HG03060 (cell line): ENCODE measurements around the gene CNOT4.
A peak's percentile ranks its signal among the peaks of the same experiment; 100 is the strongest.

Source experiments
- ATAC-seq: cut with Tn5 transposase; IDR thresholded peaks from one replicate; pipeline ENCODE4 v1.9.1; 2021; ENCODE audit warnings: low read depth, moderate number of reproducible peaks; ENCODE audit not compliant: unreplicated experiment

CNOT4 gene, protein sequence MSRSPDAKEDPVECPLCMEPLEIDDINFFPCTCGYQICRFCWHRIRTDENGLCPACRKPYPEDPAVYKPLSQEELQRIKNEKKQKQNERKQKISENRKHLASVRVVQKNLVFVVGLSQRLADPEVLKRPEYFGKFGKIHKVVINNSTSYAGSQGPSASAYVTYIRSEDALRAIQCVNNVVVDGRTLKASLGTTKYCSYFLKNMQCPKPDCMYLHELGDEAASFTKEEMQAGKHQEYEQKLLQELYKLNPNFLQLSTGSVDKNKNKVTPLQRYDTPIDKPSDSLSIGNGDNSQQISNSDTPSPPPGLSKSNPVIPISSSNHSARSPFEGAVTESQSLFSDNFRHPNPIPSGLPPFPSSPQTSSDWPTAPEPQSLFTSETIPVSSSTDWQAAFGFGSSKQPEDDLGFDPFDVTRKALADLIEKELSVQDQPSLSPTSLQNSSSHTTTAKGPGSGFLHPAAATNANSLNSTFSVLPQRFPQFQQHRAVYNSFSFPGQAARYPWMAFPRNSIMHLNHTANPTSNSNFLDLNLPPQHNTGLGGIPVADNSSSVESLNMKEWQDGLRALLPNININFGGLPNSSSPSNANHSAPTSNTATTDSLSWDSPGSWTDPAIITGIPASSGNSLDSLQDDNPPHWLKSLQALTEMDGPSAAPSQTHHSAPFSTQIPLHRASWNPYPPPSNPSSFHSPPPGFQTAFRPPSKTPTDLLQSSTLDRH

GRCh38 chr7:135509839-135510591 lies at the start of gene CNOT4:
Gene CNOT4, minus strand, starts transcription at chr7:135510102. Its CDS starts 71,771 bp downstream, at chr7:135438331.
- peak; percentile 82 for ATAC-seq

DNA sequence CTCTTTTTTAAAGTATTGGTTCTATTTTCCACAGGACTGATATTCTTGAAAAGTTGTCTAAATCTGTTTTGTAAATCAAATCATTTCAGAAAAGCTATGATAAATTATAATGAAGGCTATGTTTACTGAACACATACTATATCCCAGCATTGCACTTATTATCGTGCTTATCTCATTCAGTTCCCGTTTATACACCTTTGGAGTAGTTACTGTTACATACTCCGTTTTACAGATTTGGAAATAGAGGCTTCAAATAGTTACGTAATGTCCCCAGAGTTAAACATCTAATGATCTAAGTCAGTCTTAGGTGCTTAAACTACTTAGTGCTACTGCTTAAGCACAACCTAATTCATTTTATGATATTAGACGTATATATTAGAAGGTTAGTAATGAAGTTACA lies 49.0 kb upstream of the CNOT4 start:
- no peak for ATAC-seq

DNA sequence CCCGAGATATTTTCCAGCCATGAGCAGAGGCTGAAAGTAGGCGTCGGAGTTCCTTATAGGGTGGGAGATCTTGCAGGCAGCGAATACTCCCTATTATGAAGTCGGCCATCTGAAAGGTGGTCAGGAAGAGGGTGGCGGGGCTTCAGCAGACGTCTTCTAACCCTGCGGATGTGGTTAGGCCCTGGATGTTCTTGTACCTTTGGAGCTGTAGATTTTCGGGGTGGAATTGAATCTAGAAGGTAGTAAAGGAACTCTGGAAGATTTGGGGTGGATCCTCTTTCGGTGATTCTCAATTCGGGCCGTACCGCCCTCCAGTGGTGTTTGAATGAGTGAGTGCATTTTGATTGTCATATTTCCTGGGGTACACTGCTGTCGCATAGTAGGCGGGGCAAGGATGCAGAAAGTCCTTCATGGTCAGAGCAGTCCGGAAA lies 48.5 kb upstream of the CNOT4 start:
- ATAC-seq, result peak; percentile 63

DNA sequence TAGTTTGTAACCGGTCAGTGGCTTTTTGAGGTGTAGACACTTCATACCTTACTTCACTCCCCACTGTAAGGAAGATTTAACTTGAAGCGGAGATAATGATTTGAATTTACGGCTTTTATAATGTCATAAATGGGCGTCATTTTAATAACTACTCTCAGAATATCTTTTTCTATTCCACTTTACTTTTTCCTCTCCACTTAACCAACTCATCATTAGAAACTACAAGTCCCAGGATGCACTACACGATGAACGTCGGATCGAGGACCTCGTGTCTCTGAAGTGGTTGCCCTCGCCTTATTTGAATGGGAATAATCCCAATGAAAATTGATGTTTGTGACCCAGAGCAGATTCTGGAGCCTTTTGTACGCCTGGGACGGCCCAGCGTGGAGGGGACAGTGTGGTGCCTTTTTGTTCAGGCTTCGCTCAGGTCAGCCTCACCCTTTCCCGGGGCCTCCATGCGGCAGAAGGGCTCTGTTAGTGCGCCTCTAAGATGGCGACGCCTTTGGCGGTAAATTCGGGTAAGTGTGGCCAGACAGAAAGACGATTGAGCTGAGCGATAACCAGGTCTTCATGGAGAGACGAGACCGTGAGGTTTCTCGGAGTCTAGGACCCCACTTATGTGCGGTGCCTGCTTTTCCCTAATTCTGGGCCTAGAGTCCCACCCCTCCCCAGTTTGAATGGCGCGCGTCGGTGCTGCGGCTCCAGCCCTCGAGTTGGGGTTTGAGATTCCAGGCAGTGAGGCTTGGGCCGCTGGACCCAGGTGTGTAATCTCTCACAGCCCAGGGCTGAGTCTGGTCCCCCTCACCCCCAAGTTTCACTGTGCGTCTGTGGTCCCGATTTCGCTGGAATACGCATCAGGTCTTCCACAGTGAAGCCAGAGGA lies 47.8 kb upstream of the CNOT4 start, which contains the start of gene NUP205:
TSS of gene NUP205 (plus strand) at position 463 of the 882 bp plus-strand sequence. CDS start at position 491, 28 bp downstream.
- peak; percentile 47 for ATAC-seq

- ATAC-seq, result no peak
These were observed 43.4 kb upstream of the CNOT4 start for GRCh38 chr7:135553346-135553745.

DNA sequence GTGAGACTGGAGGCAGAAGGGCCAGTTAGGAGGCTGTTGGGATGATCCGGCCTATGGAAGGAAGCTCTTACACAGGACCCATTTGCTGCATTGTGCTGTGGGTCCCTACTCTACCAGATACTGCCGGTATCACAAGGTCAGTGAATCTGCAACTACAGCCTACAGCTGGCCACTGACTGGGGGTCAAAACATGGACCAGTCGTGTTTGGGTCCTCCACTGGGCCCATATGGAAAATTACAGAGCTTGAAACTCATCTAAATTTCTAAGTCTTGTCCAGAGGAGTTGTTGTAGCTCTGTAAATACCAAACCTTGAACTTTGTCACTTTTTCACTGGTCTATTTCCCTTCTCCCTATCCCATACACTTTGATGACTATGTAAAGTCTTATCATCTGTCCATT lies 42.2 kb upstream of the CNOT4 start:
- ATAC-seq, result no peak

GRCh38 chr7:135550196-135550595 lies 40.3 kb upstream of the CNOT4 start:
- no peak for ATAC-seq

DNA sequence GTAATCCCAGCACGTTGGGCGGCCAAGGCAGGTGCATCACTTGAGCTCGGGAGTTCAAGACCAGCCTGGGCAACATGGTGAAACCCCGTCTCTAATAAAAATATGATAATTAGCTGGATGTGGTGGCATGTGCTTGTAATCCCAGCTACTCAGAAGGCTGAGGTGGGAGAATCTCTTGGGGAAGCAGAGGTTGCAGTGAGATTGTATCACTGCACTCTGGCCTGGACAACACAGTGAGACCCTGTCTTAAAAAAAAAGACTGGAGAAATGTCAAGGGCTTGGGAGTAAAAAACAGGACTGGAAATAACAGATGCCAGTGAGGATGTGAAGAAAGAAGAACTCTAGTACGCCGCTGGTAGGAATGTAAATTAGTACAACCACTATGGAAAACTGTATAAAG lies 31.1 kb upstream of the CNOT4 start:
- no peak for ATAC-seq

DNA sequence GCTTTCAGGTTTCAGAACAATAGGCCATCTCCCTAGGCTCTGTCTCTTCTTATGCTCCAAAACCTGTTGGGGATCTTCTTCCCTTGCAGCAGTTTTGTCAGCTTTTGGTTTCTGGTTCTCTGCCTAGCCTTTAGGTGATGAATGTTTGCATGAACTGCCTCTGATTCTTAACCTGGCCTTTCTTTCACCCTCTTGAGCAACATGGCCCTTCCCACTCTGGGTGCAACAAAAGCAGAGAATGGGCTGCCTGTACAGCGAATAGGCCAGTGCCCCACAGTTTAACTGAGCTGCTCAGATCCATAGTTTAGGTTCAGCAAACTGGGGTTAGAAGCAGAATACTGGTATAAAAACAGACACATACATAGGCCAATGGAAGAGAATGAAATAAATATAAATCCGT lies 29.7 kb upstream of the CNOT4 start:
- ATAC-seq, result no peak

DNA sequence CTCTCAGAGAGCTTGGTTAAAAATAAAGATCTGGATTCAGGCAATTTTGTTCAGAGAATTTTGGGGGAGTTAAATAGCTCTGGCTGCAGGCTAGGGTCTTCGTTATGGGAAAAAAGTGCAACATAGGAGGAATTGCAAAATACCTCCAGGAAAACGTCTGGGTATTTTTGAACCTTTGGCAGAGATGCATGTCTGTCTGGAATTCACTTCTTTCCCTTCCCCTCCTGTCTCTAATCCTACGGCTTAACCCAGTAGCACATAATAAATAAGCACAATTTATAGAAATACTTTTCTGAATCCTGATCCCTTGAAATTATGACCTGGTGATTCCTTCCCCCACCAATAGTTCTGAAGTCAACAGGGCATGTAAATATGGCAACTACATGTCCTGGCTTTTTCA lies 28.5 kb upstream of the CNOT4 start:
- ATAC-seq, result no peak

DNA sequence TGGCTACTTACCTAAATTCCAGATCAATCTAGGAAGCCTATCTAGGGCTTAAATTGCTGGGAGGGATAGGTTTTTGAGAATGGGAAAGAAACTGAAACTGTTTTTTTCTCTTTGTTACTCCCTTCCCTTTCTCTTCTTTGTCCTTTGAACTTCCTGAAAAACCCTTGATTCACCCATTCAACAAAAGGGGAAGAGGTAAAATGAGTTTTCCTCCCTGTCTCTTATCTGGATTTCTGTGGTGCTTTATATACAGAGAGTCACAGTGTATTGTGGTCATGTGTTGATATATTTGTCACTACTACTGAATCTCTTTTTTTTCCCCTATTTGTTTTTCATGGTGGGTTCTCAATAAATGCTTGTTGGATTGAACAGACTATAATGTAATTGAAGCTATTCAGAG lies 28.0 kb upstream of the CNOT4 start:
- ATAC-seq, result no peak

DNA sequence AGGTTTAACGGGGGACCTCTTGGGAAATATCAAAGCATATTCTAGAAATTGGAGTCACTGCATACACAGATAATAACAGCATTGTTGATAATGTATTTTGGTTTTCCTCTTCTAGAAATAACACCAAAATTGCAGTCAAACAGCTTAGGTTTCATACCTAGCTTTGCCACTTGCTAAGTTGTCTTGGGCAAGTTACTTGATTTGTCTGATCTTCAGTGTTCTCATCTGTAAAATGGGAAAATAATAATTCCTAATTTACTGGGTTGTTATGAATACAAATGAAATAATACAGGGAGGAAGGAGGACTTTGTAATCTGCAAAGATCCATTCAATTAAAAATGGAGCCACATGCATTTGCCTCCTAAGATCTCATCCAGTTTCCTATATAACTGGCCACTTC lies 27.6 kb upstream of the CNOT4 start:
- no peak for ATAC-seq

DNA sequence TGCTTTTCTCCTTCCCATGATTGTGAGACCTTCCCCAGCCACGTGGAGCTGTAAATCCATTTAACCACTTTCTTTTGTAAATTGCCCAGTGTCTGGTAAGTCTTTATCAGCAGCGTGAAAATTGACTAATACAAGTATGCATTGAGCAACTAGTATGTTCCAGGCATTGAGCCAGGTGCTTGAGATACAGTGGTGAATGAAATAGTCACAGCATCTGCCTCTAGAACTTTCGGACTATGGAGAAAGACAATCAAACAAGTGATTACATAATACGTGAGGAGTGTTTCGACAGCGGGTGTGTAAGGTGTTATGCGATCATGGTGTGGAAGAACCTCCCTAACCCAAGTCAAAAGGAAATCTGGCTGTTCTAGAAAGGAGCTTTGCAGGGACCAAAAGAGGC lies 26.2 kb upstream of the CNOT4 start:
- ATAC-seq, result no peak

DNA sequence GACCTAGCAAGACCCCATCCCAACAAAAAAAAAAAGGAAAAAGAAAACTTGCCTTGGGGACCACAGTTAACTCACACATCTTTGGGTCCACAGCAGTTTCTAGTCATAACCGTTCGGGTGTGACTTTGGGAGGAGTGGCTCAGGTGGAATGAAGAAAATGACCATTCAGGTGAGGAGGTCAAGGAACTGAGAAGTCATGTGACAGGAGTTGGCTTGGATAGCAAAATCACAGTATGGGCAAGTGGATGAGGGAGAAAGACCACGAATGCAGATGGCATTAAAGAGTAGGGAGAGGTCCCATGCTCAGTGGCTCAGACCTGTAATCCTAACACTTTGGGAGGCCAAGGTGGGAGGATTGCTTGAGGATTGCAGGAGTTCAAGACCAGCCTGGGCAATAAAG lies 17.1 kb upstream of the CNOT4 start:
- no peak for ATAC-seq

DNA sequence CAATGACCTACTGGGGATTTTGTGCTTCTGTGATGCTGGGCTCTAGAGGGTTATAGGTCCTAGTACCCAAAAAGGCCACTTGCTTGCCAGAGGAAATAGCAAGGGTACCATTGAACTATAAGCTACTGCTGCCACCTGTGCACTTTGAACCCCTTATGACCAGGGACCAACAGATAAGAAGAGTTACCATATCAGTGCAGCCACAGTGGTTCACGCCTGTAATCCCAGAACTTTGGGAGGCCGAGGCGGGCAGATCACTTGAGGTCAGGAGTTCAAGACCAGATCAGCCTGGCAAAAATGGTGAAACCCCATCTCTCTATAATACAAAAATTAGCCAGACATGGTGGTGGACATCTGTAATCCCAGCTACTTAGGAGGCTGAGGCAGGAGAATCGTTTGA lies 15.5 kb upstream of the CNOT4 start:
- ATAC-seq, result no peak

DNA sequence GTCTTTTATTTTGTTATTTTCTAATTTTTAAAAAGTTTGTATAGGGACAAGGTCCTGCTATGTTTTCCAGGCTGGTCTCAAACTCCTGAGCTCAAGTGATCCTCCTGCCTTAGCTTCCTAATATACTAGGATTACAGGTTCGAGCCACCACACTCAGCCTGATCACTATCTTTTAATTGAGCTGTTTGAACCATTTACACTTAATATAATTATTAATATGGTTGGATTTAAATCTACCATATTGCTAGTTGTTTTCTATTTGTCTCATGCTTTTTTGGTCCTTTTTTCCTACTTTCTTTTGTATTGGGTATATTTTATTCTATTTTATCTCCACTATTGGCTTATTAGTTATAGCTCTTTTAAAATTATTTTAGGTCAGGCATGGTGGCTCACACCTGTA lies 13.2 kb upstream of the CNOT4 start:
- no peak for ATAC-seq

- no peak for ATAC-seq
These were observed 12.6 kb upstream of the CNOT4 start for GRCh38 chr7:135522509-135522908.

GRCh38 chr7:135519871-135520270 lies 10.0 kb upstream of the CNOT4 start:
- no peak for ATAC-seq

DNA sequence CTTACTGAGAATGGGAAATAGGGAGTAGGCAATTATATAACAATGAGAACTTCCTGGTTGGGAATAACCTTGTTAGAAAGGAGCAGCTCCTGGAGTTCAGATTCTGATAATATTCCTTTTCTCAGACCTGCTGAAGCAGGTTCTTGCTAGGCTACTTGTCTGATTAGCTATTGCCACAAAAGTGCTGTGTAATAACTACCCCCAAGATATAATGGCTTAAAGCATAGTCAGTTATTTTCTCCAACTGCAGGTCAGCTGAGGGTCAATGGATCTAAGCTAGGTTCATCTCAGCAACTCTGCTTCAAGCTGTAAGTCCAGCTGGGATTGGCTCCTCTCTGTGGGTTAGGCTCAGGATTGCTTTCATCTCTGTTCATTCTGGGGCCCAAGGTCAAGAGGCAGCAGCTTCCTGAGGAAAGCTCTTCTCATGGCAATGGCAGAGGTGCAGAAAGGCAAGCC lies 9.4 kb upstream of the CNOT4 start:
- no peak for ATAC-seq

DNA sequence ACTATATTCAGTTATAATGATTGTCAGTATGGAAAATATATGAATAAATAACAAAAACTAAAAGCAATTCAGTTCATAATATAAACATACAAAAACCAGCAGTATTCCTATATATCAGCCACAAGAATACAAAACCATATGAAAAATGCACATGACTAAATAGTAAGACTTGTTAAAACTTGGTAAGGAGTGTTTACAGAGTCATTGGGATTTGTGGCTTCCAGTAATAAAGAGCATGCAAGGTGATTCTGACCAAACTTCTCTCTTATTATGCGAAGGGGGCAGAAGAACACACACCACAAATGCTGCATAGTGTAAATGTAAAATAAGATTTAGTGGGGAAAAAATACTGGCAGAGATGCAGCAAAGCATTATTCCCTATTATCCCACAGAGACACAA lies 8.8 kb upstream of the CNOT4 start:
- ATAC-seq, result no peak
